Erythroblast (primary cell): ENCODE results near the gene KMT2E.
"Not testable (repeated sequence)": the region's sequence is repeated elsewhere in the genome, so short reads cannot be mapped to it uniquely, and the experiment has no call there.

Experiments used
- DNase-seq, 2 experiments: peaks; one replicate each; lab custom pipeline; 2025; lab: John Stamatoyannopoulos, UW
- GATA1 ChIP-seq: IDR thresholded peaks from 2 replicates; pipeline ENCODE4 v1.6.1; 2011; ENCODE audit warnings: low read depth, mild to moderate bottlenecking, control low read depth, low read length, moderate library complexity
- POLR2A ChIP-seq: IDR thresholded peaks from 2 replicates; pipeline ENCODE4 v1.6.1; 2011; ENCODE audit warnings: mild to moderate bottlenecking, low read length

KMT2E gene

GRCh38 chr7:105016709-105017656, 3.0 kb downstream of the KMT2E start:
- TF ChIP-seq GATA1, result no peak
- no peak for TF ChIP-seq POLR2A
- peak in 1 of 2 experiments; percentile 26 for DNase-seq

GRCh38 chr7:105017657-105018365, 3.8 kb downstream of the KMT2E start:
- DNase-seq, result peak in 1 of 2 experiments; percentile 41
- no peak for TF ChIP-seq POLR2A
- no peak for TF ChIP-seq GATA1

GRCh38 chr7:105019269-105019668, 5.3 kb downstream of the KMT2E start:
- DNase-seq, result no peak
- TF ChIP-seq GATA1, result no peak
- TF ChIP-seq POLR2A, result no peak

GRCh38 chr7:105020926-105021325, 6.9 kb downstream of the KMT2E start:
- no peak for DNase-seq
- TF ChIP-seq GATA1, result no peak
- no peak for TF ChIP-seq POLR2A

- DNase-seq, result no peak
- TF ChIP-seq POLR2A (no peak), GATA1 (no peak)
These were observed 7.3 kb downstream of the KMT2E start for GRCh38 chr7:105021352-105021751.

GRCh38 chr7:105021967-105022366, 8.0 kb downstream of the KMT2E start:
- DNase-seq, result no peak

GRCh38 chr7:105022458-105022857, 8.5 kb downstream of the KMT2E start:
- TF ChIP-seq POLR2A (no peak), GATA1 (no peak)

More at GRCh38 chr7:105021967-105022366, 8.0 kb downstream of the KMT2E start:
- TF ChIP-seq GATA1 (no peak), POLR2A (no peak)

GRCh38 chr7:105024734-105025133, 10.7 kb downstream of the KMT2E start:
- no peak for DNase-seq
- TF ChIP-seq POLR2A (no peak), GATA1 (no peak)

More at GRCh38 chr7:105022458-105022857, 8.5 kb downstream of the KMT2E start:
- DNase-seq, result no peak

- TF ChIP-seq GATA1, result no peak
- TF ChIP-seq POLR2A, result no peak
These were observed 12.7 kb downstream of the KMT2E start for GRCh38 chr7:105026750-105027149.

GRCh38 chr7:105027176-105027853, 13.3 kb downstream of the KMT2E start:
- TF ChIP-seq POLR2A (no peak), GATA1 (no peak)
- DNase-seq, result no peak

More at GRCh38 chr7:105026750-105027149, 12.7 kb downstream of the KMT2E start:
- DNase-seq, result no peak

- TF ChIP-seq POLR2A, result no peak
- no peak for TF ChIP-seq GATA1
- no peak for DNase-seq
These were observed 14.0 kb downstream of the KMT2E start for GRCh38 chr7:105028004-105028403.

- not testable (repeated sequence) for DNase-seq
These were observed 14.9 kb downstream of the KMT2E start for GRCh38 chr7:105028941-105029340.

GRCh38 chr7:105030447-105030846, 16.4 kb downstream of the KMT2E start:
- TF ChIP-seq POLR2A (no peak), GATA1 (no peak)
- DNase-seq, result no peak

- TF ChIP-seq GATA1 (no peak), POLR2A (no peak)
- no peak for DNase-seq
These were observed 18.7 kb downstream of the KMT2E start for GRCh38 chr7:105032553-105033214.
